GM10248 (cell line): ENCODE results near the gene NAV1.
A peak's percentile ranks its signal among the peaks of the same experiment; 100 is the strongest.

Experiments
- CTCF ChIA-PET: fragments of 300-600 bp; sonication (Branson Sonifier 250); formaldehyde crosslinking; extraction: SDS; loops from one replicate; lab custom pipeline; 2021; ENCODE audit warnings: antibody characterized with exemption; lab: Yijun Ruan, JAX
- POLR2A ChIA-PET: fragments of 350-650 bp; sonication (Branson Sonifier 250); formaldehyde crosslinking; extraction: SDS; loops from one replicate; lab custom pipeline; 2020; ENCODE audit warnings: antibody characterized with exemption; lab: Yijun Ruan, JAX
- DNase-seq: peaks from one replicate; pipeline ENCODE4 v3.0.0; 2012; ENCODE audit errors: extremely low spot score
- CTCF ChIP-seq: IDR thresholded peaks from 2 replicates; pipeline ENCODE4 v1.5.1; 2012; ENCODE audit warnings: mild to moderate bottlenecking, low read depth; ENCODE audit errors: extremely low read depth, missing control alignments, control extremely low read depth

Gene NAV1

GRCh38 chr1:201535919-201536245, 3.0 kb upstream of the NAV1 start:
- no peak for DNase-seq
- ChIA-PET CTCF (interaction anchor here (1.1 to 11.4 kb wide), 8 partner anchors 9 to 257 kb away, joined by 3 to 157 read pairs (median 4); partner anchors contain the start of gene CSRP1), POLR2A (no interaction called here)
- no peak for TF ChIP-seq CTCF

GRCh38 chr1:201536558-201536957, 2.4 kb upstream of the NAV1 start:
- DNase-seq: no peak
- POLR2A ChIA-PET: no interaction called here
- CTCF ChIA-PET: interaction anchor here (0.6 to 11.4 kb wide), 7 partner anchors 8 to 256 kb away, joined by 3 to 157 read pairs (median 6); partner anchors contain the start of gene CSRP1
- no peak for TF ChIP-seq CTCF

GRCh38 chr1:201537028-201537427, 1.9 kb upstream of the NAV1 start:
- no peak for TF ChIP-seq CTCF
- ChIA-PET CTCF (interaction anchor here (0.8 to 11.4 kb wide), 8 partner anchors 10 to 167 kb away, joined by 3 to 157 read pairs (median 6); partner anchors contain the start of gene CSRP1), POLR2A (no interaction called here)

GRCh38 chr1:201537467-201537866, 1.5 kb upstream of the NAV1 start:
- POLR2A ChIA-PET: no interaction called here
- no peak for TF ChIP-seq CTCF

More at GRCh38 chr1:201537028-201537427, 1.9 kb upstream of the NAV1 start:
- DNase-seq: no peak

GRCh38 chr1:201537891-201538611, 876 bp upstream of the NAV1 start:
- TF ChIP-seq CTCF: no peak
- DNase-seq: no peak
- POLR2A ChIA-PET: no interaction called here
- CTCF ChIA-PET: interaction anchor here (0.8 to 11.4 kb wide), 7 partner anchors 9 to 166 kb away, joined by 3 to 157 read pairs (median 4); partner anchors contain the start of gene CSRP1

More at GRCh38 chr1:201537467-201537866, 1.5 kb upstream of the NAV1 start:
- CTCF ChIA-PET: interaction anchor here (0.8 to 11.4 kb wide), 8 partner anchors 10 to 166 kb away, joined by 3 to 157 read pairs (median 6); partner anchors contain the start of gene CSRP1
- no peak for DNase-seq

GRCh38 chr1:201539561-201540431, 869 bp downstream of the NAV1 start:
- peak; percentile 17 for DNase-seq
- ChIA-PET POLR2A (no interaction called here), CTCF (interaction anchor here (0.9 to 9.8 kb wide), 8 partner anchors 9 to 253 kb away, joined by 3 to 63 read pairs (median 5); no protein-coding TSS in a partner anchor)
- TF ChIP-seq CTCF: no peak
